ENCODE measurements around the gene TEC. TPM values are rescaled to one million over a fixed set of nuclear protein-coding genes. Genes with fewer than 3 reads are reported as not detected.
"Not testable (repeated sequence)": the region's sequence is repeated elsewhere in the genome, so short reads cannot be mapped to it uniquely, and the experiment has no call there.

The TEC gene
- total RNA-seq (1 to 10 TPM in 2 of 4 donors, under 1 TPM in 2; 0.91 to 2.0 (median 1.2) TPM), polyA plus RNA-seq (1 to 10 TPM in 1 of 3 donors, under 1 TPM in 2; 0.80 to 1.2 (median 0.82) TPM)
- long read RNA-seq, donor 1: 0 reads
- long read RNA-seq, donor 2, partial matches to known transcripts: 0 of 2 reads
- long read RNA-seq, donor 2, other reads (novel, unspliced or antisense): 2 of 2 reads

DNA sequence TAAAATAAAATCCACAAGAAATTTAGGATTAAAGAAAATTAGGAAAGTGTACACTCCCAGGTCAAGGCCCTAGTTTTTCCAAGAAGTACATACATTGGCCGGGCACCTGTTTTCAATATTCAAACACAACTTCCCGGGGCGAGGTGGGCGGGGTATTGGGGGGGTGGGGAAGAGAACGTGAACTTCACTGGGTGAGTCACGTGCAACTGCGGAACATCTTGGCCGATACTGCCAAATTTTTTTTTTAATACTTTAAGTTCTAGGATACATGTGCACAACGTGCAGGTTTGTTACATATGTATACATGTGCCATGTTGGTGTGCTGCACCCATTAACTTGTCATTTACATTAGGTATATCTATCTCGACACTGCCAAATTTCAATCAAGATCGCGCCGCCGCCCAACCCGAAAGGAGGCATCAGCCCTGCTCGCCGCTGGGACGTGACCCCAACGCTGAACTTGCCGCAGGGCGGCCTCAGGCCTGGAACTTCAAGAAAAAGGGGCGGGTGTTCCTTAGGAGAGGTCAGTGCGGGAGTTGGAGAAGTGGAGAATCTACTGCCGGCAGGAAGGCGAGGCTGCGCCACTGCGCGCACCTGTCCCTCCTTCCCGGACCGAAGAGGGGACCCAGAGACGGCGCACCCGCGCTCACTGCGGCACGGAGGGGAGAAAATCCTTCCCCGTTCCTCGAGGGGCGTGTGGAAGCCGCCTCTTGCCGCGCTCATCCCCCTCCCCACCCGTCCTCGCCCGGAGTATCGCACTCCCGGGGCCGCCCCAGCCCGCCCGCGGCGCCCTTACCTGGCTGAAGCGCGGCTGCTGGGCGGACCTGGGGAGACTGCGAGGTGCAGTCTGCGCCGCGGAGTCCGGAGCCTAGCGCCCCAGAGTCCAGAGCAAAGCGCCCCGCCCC, at the start of gene TEC:
TSS of gene TEC (minus strand) at position 883 of the 905 bp plus-strand sequence. CDS start 41,224 bp downstream, outside the sequence.
- TF ChIP-seq, protein P1, sequence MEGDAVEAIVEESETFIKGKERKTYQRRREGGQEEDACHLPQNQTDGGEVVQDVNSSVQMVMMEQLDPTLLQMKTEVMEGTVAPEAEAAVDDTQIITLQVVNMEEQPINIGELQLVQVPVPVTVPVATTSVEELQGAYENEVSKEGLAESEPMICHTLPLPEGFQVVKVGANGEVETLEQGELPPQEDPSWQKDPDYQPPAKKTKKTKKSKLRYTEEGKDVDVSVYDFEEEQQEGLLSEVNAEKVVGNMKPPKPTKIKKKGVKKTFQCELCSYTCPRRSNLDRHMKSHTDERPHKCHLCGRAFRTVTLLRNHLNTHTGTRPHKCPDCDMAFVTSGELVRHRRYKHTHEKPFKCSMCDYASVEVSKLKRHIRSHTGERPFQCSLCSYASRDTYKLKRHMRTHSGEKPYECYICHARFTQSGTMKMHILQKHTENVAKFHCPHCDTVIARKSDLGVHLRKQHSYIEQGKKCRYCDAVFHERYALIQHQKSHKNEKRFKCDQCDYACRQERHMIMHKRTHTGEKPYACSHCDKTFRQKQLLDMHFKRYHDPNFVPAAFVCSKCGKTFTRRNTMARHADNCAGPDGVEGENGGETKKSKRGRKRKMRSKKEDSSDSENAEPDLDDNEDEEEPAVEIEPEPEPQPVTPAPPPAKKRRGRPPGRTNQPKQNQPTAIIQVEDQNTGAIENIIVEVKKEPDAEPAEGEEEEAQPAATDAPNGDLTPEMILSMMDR (IDR thresholded peaks at IDR 0.05): no peak
- no peaks in the 10 kb centered on the region for H3K9me3 ChIP-seq
- H3K4me3 ChIP-seq: peak within 1 kb of the TSS; percentile 82
- no peaks in the 10 kb centered on the region for H3K36me3 ChIP-seq (ENCODE audit: insufficient read depth in 1 of 2, low read depth in 1 of 2)
- H3K27ac ChIP-seq: peak within 1 kb of the TSS; percentile 90
- 2 to 3% (median 3%) methylated on average over 57 to 63 of the region's 63 CpGs for WGBS, 3 donors
- intact Hi-C loops (cut with DNase I): no loop called here
- no peaks in the 10 kb centered on the region for H3K27me3 ChIP-seq (ENCODE audit: insufficient read depth in 3 of 3, low read length in 2 of 3)
- DNase-seq (peak; percentile 61 to 70), ATAC-seq (peak; percentile 64 to 78 (median 68))
- H3K4me1 ChIP-seq: peaks cover 6% of the 10 kb centered on the region

DNA sequence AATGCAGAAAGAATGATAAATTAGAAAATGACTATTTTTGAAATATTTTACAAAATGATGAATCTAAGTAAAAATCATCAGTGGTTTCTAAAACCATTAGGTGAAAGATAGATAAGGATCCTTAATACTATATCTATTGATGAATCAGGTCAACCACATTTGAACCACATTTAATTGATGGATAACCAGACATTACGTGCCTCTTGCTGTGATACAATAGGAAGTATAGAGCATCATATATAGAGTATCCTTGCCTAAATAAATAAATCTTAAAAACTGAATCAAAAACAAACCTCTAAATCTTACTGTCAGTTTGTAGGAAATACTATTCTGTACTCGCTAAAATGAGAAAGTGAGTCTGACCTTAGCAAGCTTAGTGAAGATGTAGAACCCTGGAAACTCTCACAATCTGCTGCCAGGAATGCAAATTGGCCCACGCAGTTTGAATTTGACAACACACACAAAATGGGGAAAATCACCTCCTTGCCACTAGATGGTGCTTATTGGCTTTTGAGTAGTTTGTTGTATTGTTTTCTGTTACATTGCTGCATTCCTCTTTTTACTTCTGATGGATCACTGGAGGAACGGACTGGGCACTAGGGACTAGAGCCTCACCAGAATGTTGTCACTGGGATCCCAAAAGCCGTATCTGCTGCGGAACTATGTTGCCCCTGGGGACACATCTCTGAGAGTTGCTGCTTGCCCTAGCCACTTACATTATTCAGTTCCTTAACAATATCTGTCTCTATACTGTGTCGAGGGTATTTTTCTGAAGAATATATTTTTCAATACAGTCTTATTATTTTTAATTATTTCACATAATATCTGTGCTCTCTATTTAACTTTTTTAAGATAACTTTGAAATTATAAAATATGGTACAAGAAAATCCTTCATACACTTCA, 46.3 kb upstream of the TEC start:
- H3K36me3 ChIP-seq (ENCODE audit: insufficient read depth in 1 of 2, low read depth in 1 of 2): no peaks in the 10 kb centered on the region
- no peak for DNase-seq

DNA sequence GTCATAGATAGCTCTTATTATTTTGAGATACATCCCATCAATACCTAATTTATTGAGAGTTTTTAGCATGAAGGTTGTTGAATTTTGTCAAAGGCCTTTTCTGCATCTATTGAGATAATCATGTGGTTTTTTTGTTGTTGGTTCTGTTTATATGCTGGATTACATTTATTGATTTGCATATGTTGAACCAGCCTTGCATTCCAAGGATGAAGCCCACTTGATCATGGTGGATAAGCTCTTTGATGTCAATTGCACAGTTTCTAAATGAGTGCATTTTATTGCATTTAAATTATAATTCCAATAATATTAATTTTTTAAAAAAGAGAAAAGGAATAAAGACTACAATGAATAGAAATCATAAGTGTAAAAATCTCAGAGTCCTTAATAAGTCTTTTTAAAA, 45.1 kb upstream of the TEC start:
- DNase-seq; H3K4me3 ChIP-seq; H3K27ac ChIP-seq; H3K27me3 ChIP-seq (ENCODE audit: insufficient read depth in 3 of 3, low read length in 2 of 3); H3K9me3 ChIP-seq; ATAC-seq; H3K36me3 ChIP-seq (ENCODE audit: insufficient read depth in 1 of 2, low read depth in 1 of 2); H3K4me1 ChIP-seq: not testable (repeated sequence)
- intact Hi-C loops (cut with DNase I): loop anchor here in 1 of 2 donors (5.0 kb wide), 2 partner anchors 233 to 728 kb away; no protein-coding TSS in a partner anchor

More for the DNA sequence above, 46.3 kb upstream of the TEC start:
- ATAC-seq: peak in 3 of 4 donors; percentile 51 to 78 (median 60)
- intact Hi-C loops (cut with DNase I): loop anchor here in 1 of 2 donors (5.0 kb wide), 2 partner anchors 231 to 726 kb away; no protein-coding TSS in a partner anchor
- Histone ChIP-seq H3K4me1 (no peaks in the 10 kb centered on the region), H3K4me3 (no peak overlapping the region), H3K9me3 (no peaks in the 10 kb centered on the region), H3K27ac (no peak overlapping the region), H3K27me3 (ENCODE audit: insufficient read depth in 3 of 3, low read length in 2 of 3) (no peaks in the 10 kb centered on the region)
- 36 to 40% (median 37%) methylated on average over 7 of the region's 7 CpGs for WGBS, 3 donors
- TF ChIP-seq, protein P1 (IDR thresholded peaks at IDR 0.05): peak; percentile 70

DNA sequence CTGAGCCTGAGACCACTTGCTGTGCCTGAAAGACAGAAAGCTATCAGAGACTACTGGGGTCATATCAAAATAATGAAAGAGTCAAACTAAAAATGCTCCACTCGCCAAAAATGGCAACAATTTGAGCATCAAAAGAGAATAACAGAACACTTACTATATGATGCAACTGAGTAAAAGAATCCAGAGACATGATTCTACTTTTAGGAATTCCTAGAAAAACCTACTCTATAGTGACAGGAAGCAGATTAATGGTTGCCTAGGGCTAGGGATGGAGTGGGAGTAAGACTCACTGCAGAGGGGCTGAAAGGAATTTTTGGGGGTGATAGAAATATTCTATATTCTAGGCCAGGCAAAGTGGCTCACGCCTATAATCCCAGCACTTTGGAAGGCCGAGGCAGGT, 42.3 kb upstream of the TEC start:
- ATAC-seq: no peak

More for the DNA sequence above, 42.3 kb upstream of the TEC start:
- no peaks in the 10 kb centered on the region for H3K36me3 ChIP-seq (ENCODE audit: insufficient read depth in 1 of 2, low read depth in 1 of 2)
- no peak overlapping the region for H3K27ac ChIP-seq
- H3K9me3 ChIP-seq: no peaks in the 10 kb centered on the region
- TF ChIP-seq, protein P1 (IDR thresholded peaks at IDR 0.05): no peak
- DNase-seq: no peak
- H3K4me1 ChIP-seq: no peaks in the 10 kb centered on the region
- H3K4me3 ChIP-seq: no peak overlapping the region
- 81 to 89% (median 88%) methylated on average over 3 of the region's 3 CpGs for WGBS, 3 donors
- intact Hi-C loops (cut with DNase I): no loop called here
- H3K27me3 ChIP-seq (ENCODE audit: insufficient read depth in 3 of 3, low read length in 2 of 3): no peaks in the 10 kb centered on the region

Measured in psoas muscle (tissue), 8 donors.